HG03457 (cell line): ENCODE measurements around the gene H2BW1.
"Not testable (repeated sequence)": the region's sequence is repeated elsewhere in the genome, so short reads cannot be mapped to it uniquely, and the experiment has no call there.

Experiments
- ATAC-seq: cut with Tn5 transposase; IDR thresholded peaks from one replicate; pipeline ENCODE4 v1.9.1; 2021; ENCODE audit warnings: moderate number of reproducible peaks; ENCODE audit not compliant: unreplicated experiment

The H2BW1 gene, protein sequence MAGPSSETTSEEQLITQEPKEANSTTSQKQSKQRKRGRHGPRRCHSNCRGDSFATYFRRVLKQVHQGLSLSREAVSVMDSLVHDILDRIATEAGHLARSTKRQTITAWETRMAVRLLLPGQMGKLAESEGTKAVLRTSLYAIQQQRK

DNA sequence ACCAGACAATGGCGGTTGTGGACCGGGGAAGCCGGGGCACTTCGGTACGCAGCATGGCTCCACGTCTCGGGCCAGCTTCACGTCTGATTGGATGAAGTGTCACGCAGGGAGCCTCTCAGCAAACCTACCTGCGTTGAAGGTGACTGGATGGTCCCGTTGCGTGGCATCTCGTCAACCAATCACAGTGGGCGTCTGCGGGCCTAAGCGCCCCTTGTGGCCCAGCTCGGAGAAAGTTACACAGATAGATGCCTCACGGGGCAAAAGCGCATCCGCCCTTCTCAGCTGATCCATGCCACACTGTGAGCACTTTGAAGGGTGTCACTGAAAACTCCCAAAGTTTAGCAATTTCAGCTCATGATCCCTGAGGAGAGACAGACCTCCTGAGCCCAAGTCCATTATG, at the start of gene H2BW1:
TSS of gene H2BW1 (minus strand) at position 103 of the 400 bp plus-strand sequence. CDS start 132 bp downstream, outside the sequence.
- no peak for ATAC-seq

- ATAC-seq = not testable (repeated sequence)
Observed at GRCh38 chrX:104062636-104063035, 49.1 kb upstream of the H2BW1 start.

- not testable (repeated sequence) for ATAC-seq
Observed at GRCh38 chrX:104054956-104055355, 41.4 kb upstream of the H2BW1 start.

- no peak for ATAC-seq
Observed at GRCh38 chrX:104047171-104047570, 33.7 kb upstream of the H2BW1 start.

- ATAC-seq = no peak
Observed at GRCh38 chrX:104045642-104046041, 32.1 kb upstream of the H2BW1 start.

DNA sequence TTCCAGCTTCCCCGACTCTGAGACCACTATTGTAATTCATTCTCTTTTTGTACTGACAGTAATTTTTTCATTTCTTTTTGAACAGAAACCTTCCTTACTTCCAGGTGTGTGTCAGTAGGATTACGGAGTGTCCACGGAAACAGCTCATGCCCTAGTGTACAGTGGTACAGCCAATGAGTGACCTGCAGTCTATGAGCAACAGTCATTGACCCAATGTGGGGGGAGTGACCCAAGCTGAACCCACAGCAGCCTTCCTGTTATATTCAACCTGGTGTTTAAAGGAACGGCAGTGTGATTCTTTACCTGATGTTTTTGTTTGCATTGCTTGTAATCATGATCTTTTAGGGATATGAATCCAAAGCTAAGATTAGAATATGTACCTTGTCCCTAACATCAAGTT, 27.5 kb upstream of the H2BW1 start:
- no peak for ATAC-seq

DNA sequence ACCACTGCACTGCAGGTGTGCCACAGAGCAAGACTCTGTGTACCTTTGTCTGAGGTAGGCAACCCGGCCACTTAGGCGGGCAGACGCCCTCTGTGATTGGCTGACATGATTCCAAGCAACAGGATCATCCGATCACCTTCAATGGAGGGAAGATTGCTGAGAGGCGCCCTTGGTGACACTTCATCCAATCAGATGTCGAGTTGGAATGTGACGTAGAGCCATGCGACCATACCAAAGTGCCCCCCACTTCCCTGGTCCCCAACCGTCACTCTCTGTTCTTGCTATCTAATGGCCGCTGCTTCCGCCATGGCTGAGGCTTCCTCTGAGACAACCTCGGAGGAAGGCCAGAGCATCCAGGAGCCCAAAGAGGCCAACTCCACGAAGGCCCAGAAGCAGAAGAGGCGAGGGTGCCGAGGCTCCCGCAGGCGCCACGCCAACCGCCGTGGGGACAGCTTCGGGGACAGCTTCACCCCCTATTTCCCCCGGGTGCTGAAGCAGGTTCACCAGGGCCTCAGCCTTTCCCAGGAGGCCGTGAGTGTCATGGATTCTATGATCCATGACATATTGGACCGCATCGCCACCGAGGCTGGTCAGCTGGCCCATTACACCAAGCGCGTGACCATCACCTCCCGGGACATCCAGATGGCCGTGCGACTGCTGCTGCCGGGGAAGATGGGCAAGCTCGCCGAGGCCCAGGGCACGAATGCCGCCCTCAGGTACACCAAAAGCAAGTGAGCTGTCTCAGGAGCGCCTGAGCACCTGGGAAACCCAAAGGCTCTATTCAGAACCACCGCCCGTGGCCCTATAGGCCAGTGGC, 26.4 kb upstream of the H2BW1 start, which contains the start of gene H2BW2:
TSS of gene H2BW2 (plus strand) at position 268 of the 817 bp plus-strand sequence. CDS start at position 307, 39 bp downstream.
- ATAC-seq = no peak

- ATAC-seq = no peak
Observed at GRCh38 chrX:104018126-104018525, 4.6 kb upstream of the H2BW1 start.

DNA sequence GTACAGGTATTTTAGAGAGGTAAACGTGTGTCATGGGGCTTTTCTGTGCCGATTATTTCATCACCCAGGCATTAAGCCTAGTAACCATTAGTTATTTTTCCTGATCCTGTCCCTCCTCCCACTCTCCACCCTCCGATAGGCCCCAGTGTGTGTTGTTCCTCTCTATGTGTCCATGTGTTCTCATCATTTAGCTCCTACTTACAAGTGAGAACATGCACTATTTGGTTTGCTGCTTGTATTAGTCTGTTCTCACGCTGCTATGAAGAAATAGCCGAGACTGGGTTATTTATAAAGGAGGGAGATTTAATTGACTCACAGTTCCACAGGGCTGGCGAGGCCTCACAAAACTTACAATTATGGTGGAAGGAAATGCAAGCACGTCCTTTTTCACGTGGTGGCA, 2.1 kb upstream of the H2BW1 start:
- ATAC-seq = not testable (repeated sequence)

DNA sequence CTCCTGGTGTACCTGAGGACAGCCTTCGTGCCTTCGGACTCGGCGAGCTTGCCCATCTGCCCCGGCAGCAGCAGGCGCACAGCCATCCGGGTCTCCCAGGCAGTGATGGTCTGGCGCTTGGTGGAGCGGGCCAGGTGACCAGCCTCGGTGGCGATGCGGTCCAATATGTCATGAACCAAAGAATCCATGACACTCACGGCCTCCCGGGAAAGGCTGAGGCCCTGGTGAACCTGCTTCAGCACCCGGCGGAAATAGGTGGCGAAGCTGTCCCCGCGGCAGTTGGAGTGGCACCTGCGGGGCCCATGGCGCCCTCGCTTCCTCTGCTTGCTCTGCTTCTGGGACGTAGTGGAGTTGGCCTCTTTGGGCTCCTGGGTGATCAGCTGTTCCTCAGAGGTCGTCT, 350 bp downstream of the H2BW1 start:
- no peak for ATAC-seq

DNA sequence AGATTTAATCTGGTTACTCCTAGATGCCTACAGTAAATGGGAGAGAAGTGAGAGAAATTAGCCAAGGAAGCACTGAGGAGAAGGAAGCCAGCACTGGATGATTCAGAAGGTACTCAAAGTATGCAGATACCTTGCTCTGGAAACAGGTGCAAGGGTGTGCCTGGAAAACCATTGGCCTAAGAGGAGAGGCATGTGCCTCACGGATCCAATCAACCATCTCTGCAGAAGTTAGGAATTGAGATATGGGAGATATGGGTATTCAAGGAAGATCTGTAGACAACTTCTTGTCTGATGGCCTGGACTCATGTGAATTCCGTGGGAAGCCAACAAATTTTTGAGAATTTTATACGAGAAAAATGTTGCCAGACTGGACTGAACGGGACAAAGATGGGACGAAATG, 4.7 kb downstream of the H2BW1 start:
- no peak for ATAC-seq

- ATAC-seq = peak; percentile 79
Observed at GRCh38 chrX:103999234-103999633, 14.3 kb downstream of the H2BW1 start.

DNA sequence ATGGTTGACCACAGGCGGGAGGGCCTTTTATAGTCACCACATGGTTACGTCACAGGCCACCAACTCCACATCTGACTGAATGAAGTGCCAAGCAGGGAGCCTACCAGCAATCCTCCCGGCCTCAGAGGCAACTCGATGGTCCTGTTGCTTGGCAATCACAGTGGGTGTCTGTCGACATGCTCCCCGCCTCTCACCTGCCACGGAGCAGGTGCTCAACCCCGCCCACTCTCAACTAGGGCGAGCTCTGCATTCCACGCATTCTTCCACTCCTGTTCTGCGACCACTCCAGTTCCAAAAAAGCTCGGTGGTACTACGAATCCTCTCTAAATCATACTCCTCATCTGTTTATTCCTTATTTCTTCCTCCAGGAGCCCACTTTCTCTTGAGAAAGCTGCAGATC, 30.0 kb downstream of the H2BW1 start:
- ATAC-seq = not testable (repeated sequence)

- peak; percentile 100 for ATAC-seq
Observed at GRCh38 chrX:103962411-103963278, 50.9 kb downstream of the H2BW1 start, which contains the start of gene TMSB15B. TSS of gene TMSB15B (plus strand) at chrX:103962627.
